ENCODE data around the gene FBXO47. TPM values are rescaled to one million over a fixed set of nuclear protein-coding genes. Genes with fewer than 3 reads are reported as not detected.

FBXO47 gene
- total and polyA plus RNA-seq, 9 of the 15 experiments (the other 6 are each of a cell fraction or from before 2014, with no cell fraction given) = not detected

DNA sequence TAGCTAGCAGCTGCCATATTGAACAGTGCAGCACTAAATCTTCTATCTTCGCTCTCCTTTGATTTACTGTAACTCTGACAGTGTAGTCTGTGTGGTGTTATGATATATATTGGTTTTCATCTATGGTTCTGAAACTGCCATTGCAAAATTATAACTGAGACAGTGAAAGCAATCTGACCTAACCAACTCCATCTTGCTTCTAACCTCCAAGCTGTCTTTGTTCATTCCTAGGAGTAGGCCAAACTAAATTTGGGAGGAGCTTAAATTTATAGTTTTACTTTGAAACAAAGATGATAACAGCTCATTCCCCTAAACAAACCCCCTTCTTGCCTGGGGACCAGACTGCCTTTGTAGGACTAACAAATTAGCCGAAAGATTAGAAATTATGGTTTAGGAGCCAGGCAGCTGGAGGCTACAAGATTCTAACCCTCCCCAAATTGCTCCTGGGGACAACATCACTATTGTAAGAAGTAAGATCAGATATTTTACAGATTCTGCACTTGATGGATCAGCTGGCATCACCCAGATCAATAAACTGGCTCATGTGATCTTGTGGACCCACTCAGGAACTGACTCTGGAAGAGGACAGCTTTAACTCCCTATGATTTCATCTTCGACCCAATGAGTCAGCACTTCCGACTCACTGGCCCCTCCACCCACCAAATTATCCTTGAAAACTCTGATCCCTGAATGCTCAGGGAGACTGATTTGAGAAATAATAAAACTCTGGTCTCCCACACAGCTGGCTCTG, 47.0 kb upstream of the FBXO47 start (continued):
- TF ChIP-seq SRF (CRISPR knock-in tag; IDR thresholded peaks at IDR 0.05) (peak in 1 of 2 experiments; percentile 88; a peak in 2 of 4 replicates), KLF16 (IDR thresholded peaks at IDR 0.05) (no peak), TEAD1 (CRISPR knock-in tag; IDR thresholded peaks at IDR 0.05) (peak in 1 of 2 experiments; percentile 98; a peak in 2 of 4 replicates), SNIP1 (IDR thresholded peaks at IDR 0.05; ENCODE audit: low read depth) (peak; percentile 57; the same call in 1 of the 2 replicates), SRSF1 (IDR thresholded peaks at IDR 0.05; ENCODE audit: low read depth, low read length) (no peak), SMARCE1 (IDR thresholded peaks at IDR 0.05) (peak; percentile 83), ZNF3 (CRISPR knock-in tag; IDR thresholded peaks at IDR 0.05) (peak; percentile 61; the same call in 1 of the 2 replicates), ZNF57 (CRISPR knock-in tag; IDR thresholded peaks at IDR 0.05) (peak; percentile 85), WHSC1 (IDR thresholded peaks at IDR 0.05; ENCODE audit: low read length) (no peak), KDM5B (IDR thresholded peaks at IDR 0.05; ENCODE audit: insufficient replicate concordance, low read depth, low read length) (no peak), FOXK2 (conservative IDR thresholded peaks at IDR 0.05 in 1 of 2, IDR thresholded peaks at IDR 0.05 in 1 of 2; ENCODE audit: low read depth in 2 of 2) (no peak), NBN (IDR thresholded peaks at IDR 0.05; ENCODE audit: low read depth) (no peak), ZNF696 (CRISPR knock-in tag; conservative IDR thresholded peaks at IDR 0.05) (peak; percentile 76; the same call in 1 of the 2 replicates), ZSCAN32 (CRISPR knock-in tag; IDR thresholded peaks at IDR 0.05) (peak; percentile 81), ZNF174 (CRISPR knock-in tag; IDR thresholded peaks at IDR 0.05) (no peak), HNRNPK (IDR thresholded peaks at IDR 0.05; ENCODE audit: low read depth, low read length, poor library complexity, severe bottlenecking) (no peak)
- TF ChIP-seq, protein P1, sequence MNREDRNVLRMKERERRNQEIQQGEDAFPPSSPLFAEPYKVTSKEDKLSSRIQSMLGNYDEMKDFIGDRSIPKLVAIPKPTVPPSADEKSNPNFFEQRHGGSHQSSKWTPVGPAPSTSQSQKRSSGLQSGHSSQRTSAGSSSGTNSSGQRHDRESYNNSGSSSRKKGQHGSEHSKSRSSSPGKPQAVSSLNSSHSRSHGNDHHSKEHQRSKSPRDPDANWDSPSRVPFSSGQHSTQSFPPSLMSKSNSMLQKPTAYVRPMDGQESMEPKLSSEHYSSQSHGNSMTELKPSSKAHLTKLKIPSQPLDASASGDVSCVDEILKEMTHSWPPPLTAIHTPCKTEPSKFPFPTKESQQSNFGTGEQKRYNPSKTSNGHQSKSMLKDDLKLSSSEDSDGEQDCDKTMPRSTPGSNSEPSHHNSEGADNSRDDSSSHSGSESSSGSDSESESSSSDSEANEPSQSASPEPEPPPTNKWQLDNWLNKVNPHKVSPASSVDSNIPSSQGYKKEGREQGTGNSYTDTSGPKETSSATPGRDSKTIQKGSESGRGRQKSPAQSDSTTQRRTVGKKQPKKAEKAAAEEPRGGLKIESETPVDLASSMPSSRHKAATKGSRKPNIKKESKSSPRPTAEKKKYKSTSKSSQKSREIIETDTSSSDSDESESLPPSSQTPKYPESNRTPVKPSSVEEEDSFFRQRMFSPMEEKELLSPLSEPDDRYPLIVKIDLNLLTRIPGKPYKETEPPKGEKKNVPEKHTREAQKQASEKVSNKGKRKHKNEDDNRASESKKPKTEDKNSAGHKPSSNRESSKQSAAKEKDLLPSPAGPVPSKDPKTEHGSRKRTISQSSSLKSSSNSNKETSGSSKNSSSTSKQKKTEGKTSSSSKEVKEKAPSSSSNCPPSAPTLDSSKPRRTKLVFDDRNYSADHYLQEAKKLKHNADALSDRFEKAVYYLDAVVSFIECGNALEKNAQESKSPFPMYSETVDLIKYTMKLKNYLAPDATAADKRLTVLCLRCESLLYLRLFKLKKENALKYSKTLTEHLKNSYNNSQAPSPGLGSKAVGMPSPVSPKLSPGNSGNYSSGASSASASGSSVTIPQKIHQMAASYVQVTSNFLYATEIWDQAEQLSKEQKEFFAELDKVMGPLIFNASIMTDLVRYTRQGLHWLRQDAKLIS (CRISPR knock-in tag; IDR thresholded peaks at IDR 0.05) = no peak
- TF ChIP-seq, protein P2, sequence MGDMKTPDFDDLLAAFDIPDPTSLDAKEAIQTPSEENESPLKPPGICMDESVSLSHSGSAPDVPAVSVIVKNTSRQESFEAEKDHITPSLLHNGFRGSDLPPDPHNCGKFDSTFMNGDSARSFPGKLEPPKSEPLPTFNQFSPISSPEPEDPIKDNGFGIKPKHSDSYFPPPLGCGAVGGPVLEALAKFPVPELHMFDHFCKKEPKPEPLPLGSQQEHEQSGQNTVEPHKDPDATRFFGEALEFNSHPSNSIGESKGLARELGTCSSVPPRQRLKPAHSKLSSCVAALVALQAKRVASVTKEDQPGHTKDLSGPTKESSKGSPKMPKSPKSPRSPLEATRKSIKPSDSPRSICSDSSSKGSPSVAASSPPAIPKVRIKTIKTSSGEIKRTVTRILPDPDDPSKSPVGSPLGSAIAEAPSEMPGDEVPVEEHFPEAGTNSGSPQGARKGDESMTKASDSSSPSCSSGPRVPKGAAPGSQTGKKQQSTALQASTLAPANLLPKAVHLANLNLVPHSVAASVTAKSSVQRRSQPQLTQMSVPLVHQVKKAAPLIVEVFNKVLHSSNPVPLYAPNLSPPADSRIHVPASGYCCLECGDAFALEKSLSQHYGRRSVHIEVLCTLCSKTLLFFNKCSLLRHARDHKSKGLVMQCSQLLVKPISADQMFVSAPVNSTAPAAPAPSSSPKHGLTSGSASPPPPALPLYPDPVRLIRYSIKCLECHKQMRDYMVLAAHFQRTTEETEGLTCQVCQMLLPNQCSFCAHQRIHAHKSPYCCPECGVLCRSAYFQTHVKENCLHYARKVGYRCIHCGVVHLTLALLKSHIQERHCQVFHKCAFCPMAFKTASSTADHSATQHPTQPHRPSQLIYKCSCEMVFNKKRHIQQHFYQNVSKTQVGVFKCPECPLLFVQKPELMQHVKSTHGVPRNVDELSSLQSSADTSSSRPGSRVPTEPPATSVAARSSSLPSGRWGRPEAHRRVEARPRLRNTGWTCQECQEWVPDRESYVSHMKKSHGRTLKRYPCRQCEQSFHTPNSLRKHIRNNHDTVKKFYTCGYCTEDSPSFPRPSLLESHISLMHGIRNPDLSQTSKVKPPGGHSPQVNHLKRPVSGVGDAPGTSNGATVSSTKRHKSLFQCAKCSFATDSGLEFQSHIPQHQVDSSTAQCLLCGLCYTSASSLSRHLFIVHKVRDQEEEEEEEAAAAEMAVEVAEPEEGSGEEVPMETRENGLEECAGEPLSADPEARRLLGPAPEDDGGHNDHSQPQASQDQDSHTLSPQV (IDR thresholded peaks at IDR 0.05) = peak; percentile 100

All from K562 (cell line).